Left ventricle myocardium inferior (tissue), 1 donor: Measurements from ENCODE around the gene LRFN3. TPM values are rescaled to one million over a fixed set of nuclear protein-coding genes. Genes with fewer than 3 reads are reported as not detected.

Experiments
- DNase-seq: peaks from one replicate; pipeline ENCODE4 v3.0.0-alpha.2; 2020
- H3K27ac ChIP-seq: fragments of 200-600 bp; replicated peaks from 2 replicates; pipeline ENCODE4 v1.8.0; 2021
- H3K27me3 ChIP-seq: fragments of 200-600 bp; 2 replicates; pipeline ENCODE4 v1.8.0; 2021; ENCODE audit warnings: low read depth
- H3K36me3 ChIP-seq: fragments of 200-600 bp; 2 replicates; pipeline ENCODE4 v1.8.0; 2021
- H3K4me1 ChIP-seq: fragments of 200-600 bp; 2 replicates; pipeline ENCODE4 v1.8.0; 2021
- H3K4me3 ChIP-seq: fragments of 200-600 bp; 2 replicates; pipeline ENCODE4 v1.8.0; 2021; ENCODE audit warnings: mild to moderate bottlenecking, moderate library complexity
- H3K9me3 ChIP-seq: fragments of 200-600 bp; replicated peaks from 2 replicates; pipeline ENCODE4 v1.8.0; 2021
- intact Hi-C: fragments of 100-400 bp; cut with micrococcal nuclease; formaldehyde crosslinking; loops from one replicate; pipeline ENCODE4 v1.11.0; 2022
- total RNA-seq: library from RNA; stranded (reverse); fragmentation: NEBNext Ultra II Directional; extraction: Animal tissue kit (Norgen Biotek cat#: 25700); gene quantifications from one replicate; pipeline ENCODE4 v1.2.1, GENCODE V29; 2021
- TF ChIP-seq, protein P1 (sequence below): fragments of 200-600 bp; IDR thresholded peaks from 2 replicates; pipeline ENCODE4 v1.8.0; 2021; ENCODE audit warnings: antibody characterized with exemption, mild to moderate bottlenecking, borderline replicate concordance
- donor health status: DM: no; HTN: yes; CAD: no; lungs with severe emphysema.

The LRFN3 gene
- total RNA-seq, 1 donor from 2014 or later: 7.1 TPM

DNA sequence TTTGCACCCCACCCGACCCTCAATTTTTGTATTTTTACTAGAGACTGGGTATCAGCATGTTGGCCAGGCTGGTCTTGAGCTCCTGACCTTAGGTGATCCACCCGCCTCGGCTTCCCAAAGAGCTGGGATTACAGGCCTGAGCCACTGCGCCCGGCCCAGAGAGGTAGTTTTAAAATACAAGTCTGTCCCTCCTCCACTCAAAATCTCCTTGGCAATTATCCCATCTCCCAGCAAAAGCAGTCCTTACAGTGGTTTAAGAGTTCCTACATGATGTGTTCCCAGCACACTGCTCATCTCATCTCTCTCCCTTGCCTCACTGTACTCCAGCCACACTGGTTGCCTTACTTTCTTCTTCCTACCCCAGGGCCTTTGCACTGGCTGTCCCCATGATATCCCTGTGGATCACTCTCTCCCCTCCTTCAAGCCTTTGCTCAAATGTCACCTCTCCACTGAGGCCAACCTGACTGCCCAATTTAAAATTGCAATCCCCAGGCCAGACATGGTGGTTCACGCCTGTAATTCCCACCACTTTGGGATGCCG, 24.3 kb downstream of the LRFN3 start:
- H3K27me3 ChIP-seq: peaks cover 93% of the 10 kb centered on the region
- H3K27ac ChIP-seq: no peak overlapping the region
- peaks cover 11% of the 10 kb centered on the region for H3K4me1 ChIP-seq
- no peak overlapping the region for H3K4me3 ChIP-seq
- intact Hi-C loops: no loop called here
- no peak for DNase-seq
- TF ChIP-seq, protein P1, sequence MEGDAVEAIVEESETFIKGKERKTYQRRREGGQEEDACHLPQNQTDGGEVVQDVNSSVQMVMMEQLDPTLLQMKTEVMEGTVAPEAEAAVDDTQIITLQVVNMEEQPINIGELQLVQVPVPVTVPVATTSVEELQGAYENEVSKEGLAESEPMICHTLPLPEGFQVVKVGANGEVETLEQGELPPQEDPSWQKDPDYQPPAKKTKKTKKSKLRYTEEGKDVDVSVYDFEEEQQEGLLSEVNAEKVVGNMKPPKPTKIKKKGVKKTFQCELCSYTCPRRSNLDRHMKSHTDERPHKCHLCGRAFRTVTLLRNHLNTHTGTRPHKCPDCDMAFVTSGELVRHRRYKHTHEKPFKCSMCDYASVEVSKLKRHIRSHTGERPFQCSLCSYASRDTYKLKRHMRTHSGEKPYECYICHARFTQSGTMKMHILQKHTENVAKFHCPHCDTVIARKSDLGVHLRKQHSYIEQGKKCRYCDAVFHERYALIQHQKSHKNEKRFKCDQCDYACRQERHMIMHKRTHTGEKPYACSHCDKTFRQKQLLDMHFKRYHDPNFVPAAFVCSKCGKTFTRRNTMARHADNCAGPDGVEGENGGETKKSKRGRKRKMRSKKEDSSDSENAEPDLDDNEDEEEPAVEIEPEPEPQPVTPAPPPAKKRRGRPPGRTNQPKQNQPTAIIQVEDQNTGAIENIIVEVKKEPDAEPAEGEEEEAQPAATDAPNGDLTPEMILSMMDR: no peak
- no peaks in the 10 kb centered on the region for H3K36me3 ChIP-seq
- peaks cover 8% of the 10 kb centered on the region for H3K9me3 ChIP-seq

- Histone ChIP-seq H3K36me3 (no peaks in the 10 kb centered on the region), H3K4me3 (no peak overlapping the region), H3K27me3 (peaks cover 80% of the 10 kb centered on the region), H3K9me3 (no peaks in the 10 kb centered on the region), H3K4me1 (peaks cover 11% of the 10 kb centered on the region), H3K27ac (no peak overlapping the region)
- intact Hi-C loops: no loop called here
- no peak for DNase-seq
- TF ChIP-seq, protein P1: no peak
Measured at GRCh38 chr19:35963514-35963913, 27.3 kb downstream of the LRFN3 start.

- Histone ChIP-seq H3K36me3 (no peaks in the 10 kb centered on the region), H3K4me3 (no peak overlapping the region), H3K9me3 (no peaks in the 10 kb centered on the region), H3K27ac (no peak overlapping the region), H3K27me3 (peaks cover 48% of the 10 kb centered on the region), H3K4me1 (no peaks in the 10 kb centered on the region)
- TF ChIP-seq, protein P1: no peak
- intact Hi-C loops: no loop called here
- no peak for DNase-seq
Measured at GRCh38 chr19:35966771-35967170, 30.6 kb downstream of the LRFN3 start.

DNA sequence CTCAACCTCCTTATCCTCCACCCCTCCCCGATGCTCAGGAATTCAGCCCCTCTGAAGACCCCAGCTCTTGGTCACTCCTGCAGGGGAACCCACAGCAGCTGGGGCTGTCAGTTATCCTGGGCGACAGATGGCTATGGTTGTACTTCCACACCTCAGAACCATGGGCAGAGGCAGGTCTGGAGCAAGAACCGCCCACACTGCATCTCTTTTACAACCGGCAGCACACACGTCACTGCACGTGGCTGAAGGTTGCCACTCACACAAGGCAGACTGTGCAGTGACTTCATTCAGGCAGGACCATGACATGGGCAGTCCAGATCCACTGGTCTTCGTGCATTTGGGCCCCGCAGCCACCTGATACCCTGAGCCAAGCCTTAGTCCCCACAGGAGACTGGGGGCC, 37.3 kb downstream of the LRFN3 start:
- Histone ChIP-seq H3K27ac (no peak overlapping the region), H3K4me1 (no peaks in the 10 kb centered on the region), H3K9me3 (no peaks in the 10 kb centered on the region), H3K27me3 (peaks cover 48% of the 10 kb centered on the region), H3K4me3 (no peak overlapping the region), H3K36me3 (no peaks in the 10 kb centered on the region)
- DNase-seq: no peak
- TF ChIP-seq, protein P1: no peak
- intact Hi-C loops: no loop called here

GRCh38 chr19:35975608-35976214, 39.5 kb downstream of the LRFN3 start:
- Histone ChIP-seq H3K27me3 (peaks cover 69% of the 10 kb centered on the region), H3K4me1 (no peaks in the 10 kb centered on the region)
- intact Hi-C loops: no loop called here

More at GRCh38 chr19:35975608-35976214, 39.5 kb downstream of the LRFN3 start:
- DNase-seq: no peak
- no peaks in the 10 kb centered on the region for H3K9me3 ChIP-seq
- H3K4me3 ChIP-seq: no peak overlapping the region
- no peak overlapping the region for H3K27ac ChIP-seq
- TF ChIP-seq, protein P1: no peak
- H3K36me3 ChIP-seq: no peaks in the 10 kb centered on the region
